ENCODE data around the gene ICAM1.

ICAM1 gene

DNA sequence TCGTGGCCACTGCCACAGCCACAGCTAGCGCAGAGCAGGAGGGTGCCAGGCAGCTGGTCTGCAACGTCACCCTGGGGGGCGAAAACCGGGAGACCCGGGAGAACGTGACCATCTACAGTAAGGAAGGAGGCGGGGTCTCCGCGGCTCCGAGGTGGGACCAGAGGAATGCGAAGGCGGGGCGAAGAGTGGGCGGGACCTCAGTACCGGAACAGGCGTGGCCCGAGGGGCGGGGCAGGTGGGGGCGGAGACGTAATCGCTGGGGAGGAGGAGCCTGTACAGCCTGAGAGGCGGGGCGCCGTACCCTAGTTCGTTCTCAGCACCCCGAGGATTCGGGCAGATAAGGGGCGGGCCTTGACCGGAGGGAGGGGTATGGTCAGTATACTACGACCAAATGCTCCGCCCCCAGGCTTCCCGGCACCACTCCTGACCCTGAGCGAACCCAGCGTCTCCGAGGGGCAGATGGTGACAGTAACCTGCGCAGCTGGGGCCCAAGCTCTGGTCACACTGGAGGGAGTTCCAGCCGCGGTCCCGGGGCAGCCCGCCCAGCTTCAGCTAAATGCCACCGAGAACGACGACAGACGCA lies 21.4 kb downstream of the ICAM1 start:
- peak in 35 of 56 donors; percentile 3 to 75 (median 25) for DNase-seq

DNA sequence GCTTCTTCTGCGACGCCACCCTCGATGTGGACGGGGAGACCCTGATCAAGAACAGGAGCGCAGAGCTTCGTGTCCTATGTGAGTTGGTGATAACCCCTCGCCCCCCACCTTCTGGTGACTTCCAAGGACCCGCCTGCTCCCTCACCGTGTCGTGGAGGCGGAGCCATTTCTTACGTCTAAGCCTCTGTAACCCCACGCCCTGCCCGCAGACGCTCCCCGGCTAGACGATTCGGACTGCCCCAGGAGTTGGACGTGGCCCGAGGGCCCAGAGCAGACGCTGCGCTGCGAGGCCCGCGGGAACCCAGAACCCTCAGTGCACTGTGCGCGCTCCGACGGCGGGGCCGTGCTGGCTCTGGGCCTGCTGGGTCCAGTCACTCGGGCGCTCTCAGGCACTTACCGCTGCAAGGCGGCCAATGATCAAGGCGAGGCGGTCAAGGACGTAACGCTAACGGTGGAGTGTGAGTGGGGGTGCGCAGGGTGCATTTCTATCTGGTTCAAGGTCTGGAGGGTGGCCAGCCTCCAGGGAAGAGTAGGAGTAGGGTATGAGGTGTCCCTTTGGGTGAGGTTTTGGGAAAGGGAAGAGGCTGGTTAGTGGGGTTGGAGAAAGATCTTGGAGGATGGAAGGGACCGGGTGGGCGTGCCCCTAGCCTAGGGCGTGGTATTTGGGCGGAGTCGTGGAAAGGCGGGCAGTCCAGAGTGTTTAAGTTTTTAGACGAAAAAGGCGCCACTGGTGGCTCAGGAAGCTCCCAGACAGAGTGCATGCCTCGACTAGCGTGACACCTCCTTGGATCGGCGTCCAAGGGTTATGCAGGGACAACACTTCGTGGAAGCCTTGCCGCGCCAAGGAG lies 22.1 kb downstream of the ICAM1 start:
- DNase-seq, result no peak

DNA sequence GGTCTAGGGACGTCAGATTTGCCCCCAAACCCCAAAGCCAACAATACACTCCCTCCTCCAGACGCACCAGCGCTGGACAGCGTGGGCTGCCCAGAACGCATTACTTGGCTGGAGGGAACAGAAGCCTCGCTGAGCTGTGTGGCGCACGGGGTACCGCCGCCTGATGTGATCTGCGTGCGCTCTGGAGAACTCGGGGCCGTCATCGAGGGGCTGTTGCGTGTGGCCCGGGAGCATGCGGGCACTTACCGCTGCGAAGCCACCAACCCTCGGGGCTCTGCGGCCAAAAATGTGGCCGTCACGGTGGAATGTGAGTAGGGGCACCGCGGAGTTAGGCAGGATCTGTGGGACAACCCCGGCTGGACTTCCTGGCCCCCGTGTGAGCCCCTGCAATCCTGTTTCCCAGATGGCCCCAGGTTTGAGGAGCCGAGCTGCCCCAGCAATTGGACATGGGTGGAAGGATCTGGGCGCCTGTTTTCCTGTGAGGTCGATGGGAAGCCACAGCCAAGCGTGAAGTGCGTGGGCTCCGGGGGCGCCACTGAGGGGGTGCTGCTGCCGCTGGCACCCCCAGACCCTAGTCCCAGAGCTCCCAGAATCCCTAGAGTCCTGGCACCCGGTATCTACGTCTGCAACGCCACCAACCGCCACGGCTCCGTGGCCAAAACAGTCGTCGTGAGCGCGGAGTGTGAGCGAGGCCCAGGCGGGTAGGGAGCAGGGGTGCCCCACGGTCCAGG lies 22.9 kb downstream of the ICAM1 start:
- no peak for DNase-seq

DNA sequence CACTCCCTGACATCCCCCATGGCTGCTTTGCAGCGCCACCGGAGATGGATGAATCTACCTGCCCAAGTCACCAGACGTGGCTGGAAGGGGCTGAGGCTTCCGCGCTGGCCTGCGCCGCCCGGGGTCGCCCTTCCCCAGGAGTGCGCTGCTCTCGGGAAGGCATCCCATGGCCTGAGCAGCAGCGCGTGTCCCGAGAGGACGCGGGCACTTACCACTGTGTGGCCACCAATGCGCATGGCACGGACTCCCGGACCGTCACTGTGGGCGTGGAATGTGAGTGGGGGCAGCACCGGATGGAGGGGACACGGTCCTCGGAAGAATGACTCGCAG lies 23.4 kb downstream of the ICAM1 start:
- DNase-seq, result no peak

DNA sequence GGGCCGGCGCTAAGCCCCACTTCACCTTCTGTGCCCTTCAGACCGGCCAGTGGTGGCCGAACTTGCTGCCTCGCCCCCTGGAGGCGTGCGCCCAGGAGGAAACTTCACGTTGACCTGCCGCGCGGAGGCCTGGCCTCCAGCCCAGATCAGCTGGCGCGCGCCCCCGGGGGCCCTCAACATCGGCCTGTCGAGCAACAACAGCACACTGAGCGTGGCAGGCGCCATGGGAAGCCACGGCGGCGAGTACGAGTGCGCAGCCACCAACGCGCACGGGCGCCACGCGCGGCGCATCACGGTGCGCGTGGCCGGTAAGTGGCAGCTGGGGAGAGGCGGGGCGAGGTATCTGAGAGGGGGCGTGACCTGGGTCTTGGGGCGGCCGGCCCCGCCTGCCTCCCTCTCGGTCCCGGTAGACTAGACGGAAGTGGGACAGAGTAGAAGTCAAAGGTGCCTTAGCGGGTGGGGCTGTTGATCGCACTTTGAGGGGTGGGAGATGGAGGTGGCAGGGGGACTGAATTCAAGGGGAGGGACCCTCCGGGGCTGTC lies 24.5 kb downstream of the ICAM1 start:
- DNase-seq, result no peak

DNA sequence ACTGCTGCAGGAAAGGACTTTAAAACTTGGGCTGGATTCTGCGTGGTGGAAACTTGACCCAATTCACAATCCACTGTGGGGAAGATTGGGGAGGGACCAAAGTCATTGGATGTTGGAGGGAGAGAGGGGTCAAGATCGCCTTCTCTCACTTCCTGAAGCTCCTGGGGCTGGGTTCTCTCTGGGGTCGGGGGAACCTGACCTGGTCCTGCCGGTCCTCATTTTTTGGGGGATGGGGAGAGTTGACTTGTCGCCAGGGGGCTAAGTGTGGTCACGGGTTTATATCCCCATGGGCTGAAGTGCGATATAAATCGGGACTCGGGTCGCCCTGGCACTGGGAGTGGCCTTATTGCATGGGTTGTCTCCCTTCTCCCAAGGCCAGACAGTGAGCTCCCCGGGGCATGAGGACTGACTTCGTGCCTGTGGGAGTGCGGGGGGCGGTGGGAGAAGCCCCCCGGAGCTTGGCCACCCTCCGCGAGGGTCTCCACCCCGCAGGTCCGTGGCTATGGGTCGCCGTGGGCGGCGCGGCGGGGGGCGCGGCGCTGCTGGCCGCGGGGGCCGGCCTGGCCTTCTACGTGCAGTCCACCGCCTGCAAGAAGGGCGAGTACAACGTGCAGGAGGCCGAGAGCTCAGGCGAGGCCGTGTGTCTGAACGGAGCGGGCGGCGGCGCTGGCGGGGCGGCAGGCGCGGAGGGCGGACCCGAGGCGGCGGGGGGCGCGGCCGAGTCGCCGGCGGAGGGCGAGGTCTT lies 25.1 kb downstream of the ICAM1 start:
- no peak for DNase-seq

DNA sequence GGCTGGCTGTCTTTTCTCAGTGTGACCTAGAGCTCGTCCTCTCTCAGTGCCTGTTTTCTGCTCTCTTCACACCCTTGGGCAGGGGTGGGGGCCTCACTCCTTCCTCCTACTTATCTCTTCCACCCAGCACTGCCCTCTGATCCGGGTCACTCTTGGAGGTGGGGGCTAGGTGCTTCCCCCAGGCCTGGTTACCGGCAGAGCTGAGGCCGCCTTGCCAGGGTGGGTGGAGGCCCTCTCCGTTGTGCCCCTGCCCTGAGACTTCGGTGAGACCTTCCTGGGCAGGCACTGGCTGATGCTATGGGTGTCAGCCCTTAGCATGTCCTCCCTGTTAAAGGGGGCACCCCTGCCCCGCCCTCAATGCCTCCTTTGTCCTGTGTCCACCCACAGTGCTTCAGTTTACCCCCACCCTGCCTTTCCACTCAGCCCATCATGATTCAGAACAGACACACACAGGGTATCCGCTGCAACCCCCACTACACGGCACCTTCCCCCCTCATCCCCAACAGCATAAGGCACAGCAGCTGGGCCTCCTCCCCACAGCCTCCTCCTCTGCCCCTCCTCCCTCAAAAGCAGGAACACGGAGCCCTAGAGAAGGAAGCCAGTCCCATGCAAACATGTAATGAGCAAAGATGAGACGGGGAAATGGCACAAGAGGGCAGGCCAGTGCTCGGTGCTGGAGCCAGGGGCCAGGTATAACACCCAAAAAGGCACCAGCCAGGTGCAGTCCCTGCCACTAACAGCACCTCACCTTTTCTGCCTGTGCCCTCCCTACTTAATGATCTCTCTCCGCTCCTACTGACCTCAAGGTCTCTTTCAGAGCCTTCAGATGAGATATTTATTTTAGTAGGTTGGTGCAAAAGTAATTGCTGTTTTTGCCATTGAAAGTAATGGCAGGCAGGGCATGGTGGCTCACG lies 28.9 kb downstream of the ICAM1 start:
- no peak for DNase-seq

DNA sequence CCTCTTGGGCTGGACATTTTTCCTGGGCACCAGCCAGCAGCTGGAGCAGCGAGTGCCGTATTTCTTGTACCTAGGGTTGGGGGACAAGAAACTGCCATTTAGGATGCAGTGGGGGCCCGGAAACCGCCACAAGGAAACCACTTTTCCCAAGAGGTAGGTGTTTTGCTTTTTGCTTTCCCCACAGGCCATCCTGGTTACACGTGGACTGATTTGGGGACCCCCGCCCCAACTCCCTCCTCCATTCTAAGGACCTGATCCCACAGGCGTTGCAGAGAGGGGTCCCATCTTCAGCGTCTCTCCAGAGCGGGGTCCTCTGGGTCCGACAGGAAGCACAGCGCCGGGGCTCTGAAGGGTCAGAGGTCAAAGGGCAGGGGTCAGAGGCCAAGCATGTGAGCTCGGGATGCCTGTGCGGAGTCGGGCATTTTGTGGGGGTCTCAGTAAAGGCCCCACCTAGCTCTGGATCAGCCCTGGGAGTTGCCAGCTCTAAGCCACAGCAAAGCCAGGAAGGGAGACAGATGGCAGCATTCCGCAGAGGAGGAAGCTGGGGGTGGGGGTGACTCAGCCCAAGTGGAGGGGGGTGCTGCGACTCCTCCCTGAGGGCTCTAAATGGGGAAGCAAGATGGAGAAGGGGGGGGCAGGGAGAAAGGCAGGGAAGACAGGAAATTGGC lies 34.4 kb downstream of the ICAM1 start:
- DNase-seq, result peak in 41 of 56 donors; percentile 6 to 81 (median 47)

DNA sequence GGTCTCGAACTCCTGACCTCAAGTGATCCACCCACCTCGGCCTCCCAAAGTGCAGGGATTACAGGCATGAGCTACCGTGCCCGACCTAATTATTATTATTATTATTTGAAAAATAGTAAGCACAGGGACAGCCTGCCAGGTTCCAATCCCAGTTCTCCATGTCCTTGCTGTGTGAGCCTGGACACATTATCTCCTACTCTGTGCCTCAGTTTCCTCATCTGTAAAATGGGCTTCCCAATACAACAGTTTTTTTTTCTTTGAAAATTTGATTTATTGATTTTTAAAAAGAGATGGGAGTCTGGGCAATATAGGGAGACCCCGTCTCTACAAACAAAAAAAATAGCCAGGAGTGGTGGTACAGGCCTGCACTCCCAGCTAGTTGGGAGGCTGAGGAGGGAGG lies 35.4 kb downstream of the ICAM1 start:
- DNase-seq, result no peak

DNA sequence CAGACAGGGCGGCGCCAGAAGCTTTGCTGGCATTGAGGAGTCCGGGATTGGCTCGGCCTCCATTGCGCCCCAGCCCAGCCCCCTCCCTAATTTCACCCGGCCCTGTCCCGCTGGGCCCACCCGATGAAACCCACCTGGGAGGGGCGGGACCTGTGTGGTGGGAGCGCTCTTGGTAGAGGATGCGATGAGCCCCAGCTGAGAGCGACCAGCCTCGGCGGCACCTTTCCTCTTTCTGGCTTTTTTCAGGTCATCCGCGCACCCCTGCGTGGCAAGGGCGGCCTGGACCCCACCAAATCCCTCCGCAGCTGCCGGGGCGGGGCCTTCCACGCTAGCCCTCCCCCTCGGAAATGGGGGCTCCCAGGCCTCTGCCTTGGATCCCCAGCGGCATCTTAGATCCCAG lies 38.5 kb downstream of the ICAM1 start, which contains the start of gene ZGLP1:
ZGLP1 (minus strand) TSS at position 393 of the 400 bp plus-strand sequence.
- no peak for DNase-seq

DNA sequence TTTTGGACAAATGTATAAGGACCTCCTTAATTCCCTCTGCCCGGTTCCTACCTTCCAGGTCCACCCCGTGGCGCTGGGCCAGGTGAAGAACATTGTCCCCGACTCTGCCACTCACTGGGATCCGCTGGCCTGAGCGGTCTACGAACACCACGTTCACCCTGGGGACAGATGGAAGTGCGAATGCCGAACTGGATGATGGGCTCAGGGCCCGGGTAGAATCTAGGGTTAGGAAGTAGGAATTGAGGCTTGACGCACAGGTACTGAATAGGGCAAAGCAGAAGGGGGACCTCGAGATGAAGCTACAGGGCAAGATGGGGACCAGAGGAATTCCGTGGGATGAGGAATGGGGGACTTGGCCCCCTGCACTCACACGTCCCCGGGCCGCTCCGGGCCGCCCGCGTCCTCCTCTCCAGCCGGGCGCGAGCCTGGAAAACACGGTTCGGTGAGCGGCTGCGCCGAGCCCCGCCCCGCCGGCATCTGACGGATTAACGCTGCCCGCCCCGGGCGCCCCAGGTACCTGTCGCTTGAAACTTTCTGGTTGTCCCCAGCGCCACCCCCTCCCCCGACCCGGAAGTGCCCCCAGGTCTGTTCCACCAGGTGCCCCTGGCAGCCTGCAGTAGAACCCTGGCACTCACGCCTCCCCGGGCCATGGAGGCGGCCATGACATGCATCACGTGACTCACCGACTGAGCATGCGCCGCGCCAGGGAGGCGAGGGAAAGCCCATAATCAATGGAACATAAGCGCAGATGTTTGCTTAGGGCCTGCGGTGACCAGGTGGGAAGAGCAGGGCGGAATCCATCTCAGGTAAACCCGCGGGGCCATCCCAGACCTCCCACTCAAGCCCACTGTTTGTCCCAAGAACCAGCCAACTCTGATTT lies 44.7 kb downstream of the ICAM1 start, which contains the start of gene FDX2:
FDX2 (minus strand) TSS at position 681 of the 880 bp plus-strand sequence; CDS start at position 662, 19 bp downstream.
- DNase-seq, result peak; percentile 18 to 95 (median 82)

DNA sequence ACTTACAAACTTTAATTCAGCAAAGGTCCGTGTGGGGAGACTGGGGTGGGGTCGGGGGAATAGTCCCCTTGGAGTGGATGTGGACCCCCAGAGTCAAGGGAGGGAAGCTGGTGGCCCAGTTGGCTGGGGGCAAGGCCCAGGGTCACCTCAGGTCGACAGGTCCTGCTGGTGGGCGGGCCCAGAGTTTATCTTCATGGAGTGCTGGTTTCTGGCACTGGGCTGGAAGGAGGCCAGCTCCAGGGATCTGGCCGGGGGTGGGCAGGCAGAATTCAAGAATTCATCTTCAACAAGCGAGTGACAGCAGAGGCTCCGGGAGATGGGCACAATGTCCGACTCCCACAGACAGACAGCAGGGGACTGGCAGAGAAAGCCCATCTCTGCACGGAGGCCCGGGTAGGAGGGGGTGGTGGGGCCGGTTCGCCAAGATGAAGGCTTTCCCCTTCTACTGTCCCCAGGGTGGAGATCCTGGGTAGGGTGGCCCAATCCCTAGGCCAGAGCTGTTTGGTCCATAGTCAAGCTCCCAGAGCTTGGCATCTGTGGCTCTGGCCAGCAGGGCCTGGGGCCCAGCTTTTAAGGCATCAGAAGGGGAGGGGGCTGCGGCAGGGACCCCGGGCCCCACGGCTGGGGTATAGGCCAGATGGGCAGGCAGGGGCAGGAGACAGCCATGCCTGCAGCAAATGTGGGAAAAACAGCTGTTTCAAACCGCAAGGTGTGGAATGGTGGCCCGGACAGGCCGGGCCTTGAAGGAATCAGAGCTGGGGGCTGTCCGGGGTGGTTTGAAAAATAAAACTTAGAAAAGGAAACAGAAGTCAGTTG lies 45.5 kb downstream of the ICAM1 start:
- peak in 9 of 56 donors; percentile 14 to 43 (median 31) for DNase-seq

DNA sequence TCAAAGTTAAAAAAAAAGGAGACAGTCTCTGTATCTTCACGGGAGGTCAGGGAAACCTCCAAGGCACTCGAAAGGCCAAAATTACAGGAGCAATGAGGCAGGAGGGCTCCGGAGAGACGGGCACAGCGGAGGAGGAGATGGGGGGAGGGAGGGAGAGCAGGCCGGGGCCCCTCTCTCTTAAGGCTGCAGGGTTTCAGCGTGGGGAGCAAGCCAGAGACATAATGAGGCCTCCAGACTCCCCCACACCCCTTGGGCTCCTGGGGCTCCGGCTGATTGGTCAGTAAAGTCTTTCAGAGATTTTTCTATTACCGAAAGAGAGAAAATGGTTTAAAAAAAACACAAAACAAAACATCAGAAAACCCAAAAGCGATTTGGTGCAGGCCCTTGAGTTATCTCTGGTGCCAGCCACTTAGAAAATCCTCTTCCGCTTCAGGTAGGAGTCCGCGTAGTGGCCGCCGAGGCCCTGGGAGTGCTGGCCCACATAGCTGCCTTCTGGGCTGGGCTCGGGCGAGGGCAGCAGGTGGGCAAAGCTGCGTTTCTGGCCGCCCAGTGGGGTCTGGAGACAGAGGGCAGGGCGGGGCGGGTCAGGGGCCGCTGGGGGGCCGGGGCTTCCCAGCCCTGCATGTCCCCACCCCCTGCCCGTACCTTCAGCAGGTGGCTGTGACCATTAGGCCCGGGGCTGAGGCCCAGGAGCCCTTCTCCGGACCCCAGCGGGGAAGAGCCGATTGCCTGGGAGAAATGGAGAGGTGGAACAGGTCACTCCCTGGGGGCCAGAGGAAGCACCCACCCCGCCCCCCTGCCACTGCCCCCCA lies 46.3 kb downstream of the ICAM1 start:
- no peak for DNase-seq

DNA sequence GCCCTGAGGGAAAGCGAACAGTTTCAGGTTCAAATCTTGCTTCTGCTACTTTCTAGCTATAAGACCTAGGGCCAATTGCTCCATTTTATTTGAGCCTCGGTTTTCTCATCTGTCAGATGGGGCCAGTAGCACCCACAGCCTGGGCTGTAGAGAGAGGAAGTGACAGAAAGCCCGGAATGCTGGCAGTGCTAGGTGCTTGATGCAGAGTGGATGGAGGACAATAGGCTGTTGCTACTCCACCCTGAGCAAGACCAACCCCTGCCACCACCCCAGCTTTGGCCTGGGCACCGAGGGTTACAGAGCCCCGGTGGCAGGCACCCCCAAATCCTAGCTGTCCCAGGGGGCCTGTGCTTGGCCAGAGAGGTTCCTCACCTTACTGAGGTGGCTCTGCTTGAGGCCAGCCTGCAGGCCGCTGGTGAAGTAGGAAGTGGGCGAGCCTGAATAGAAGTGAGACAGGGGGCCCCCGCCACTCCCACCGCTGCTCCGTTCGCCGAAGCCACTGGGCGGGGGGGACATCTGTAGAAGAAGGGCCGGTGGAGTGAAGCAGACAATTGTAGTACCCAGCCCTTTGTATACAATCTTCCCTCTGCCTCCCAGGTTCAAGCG lies 47.0 kb downstream of the ICAM1 start:
- no peak for DNase-seq

DNA sequence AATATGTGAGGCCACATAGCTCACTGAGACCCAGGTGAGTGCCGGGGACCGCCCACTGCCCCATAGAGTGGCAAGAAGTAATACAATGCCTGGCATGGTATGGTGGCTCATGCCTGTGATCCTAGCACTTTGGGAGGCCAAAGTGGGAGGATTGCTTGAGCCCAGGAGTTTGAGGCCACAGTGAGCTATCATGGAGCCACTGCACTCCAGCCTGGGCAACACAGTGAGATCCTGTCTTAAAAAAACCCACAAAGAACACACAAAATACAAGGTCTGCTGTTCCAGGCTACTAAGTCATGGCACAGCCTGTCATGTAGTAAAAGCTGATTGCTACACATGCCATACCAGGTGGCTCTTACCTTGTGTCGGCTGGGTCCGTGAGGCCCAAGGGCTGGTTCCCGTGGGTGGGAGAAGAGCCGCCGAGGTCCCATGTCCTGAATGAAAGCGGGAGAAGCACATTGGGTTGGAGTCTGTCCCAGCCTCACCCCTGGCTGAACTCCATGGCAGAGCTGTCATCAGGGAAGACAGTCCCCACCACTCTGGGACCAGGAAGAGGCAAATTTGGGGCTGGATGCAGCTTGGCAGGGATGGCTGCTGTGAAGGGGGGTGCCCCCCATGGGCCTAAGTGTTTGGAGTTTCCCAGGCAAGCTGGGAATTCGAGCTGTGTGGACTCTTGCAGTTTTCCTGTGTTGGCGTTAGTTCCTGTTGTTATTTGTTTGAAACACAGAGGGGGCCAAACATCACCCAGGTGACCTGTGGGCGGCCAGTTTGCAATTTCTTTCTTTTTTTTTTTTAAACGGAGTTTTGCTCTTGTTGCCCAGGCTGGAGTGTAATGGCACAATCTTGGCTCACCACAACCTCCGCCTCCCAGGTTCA lies 48.1 kb downstream of the ICAM1 start:
- no peak for DNase-seq
